CD14-positive monocyte (primary cell): ENCODE measurements around the gene IL19. TPM values are rescaled to one million over a fixed set of nuclear protein-coding genes. Genes with fewer than 3 reads are reported as not detected.

Source experiments
- DNase-seq, 3 donors: peaks; one replicate each; pipeline ENCODE4 v3.0.0-alpha.2; 2011 to 2022
- H2AFZ ChIP-seq: 2 replicates; pipeline ENCODE4 v1.6.0; 2012; ENCODE audit warnings: mild to moderate bottlenecking, low read depth, low read length, inconsistent platforms; ENCODE audit not compliant: insufficient read depth, poor library complexity, severe bottlenecking
- H3K27ac ChIP-seq, 2 donors: 1 replicate in 1 of 2; 2 replicates in 1 of 2; pipeline ENCODE4 v1.5.1; 2012 to 2013; ENCODE audit warnings: low read length in 2 of 2, control low read depth in 1 of 2, inconsistent platforms in 1 of 2, low read depth in 1 of 2, mild to moderate bottlenecking in 1 of 2
- H3K27me3 ChIP-seq, 2 donors: one replicate each; pipeline versions ENCODE4 v1.6.0 to v1.6.1; 2011 to 2013; ENCODE audit warnings: low read length in 2 of 2; ENCODE audit not compliant: control insufficient read depth in 2 of 2, insufficient read depth in 2 of 2
- H3K36me3 ChIP-seq, 2 donors: replicated peaks in 1 of 2; 1 replicate in 1 of 2; 2 replicates in 1 of 2; pipeline versions ENCODE4 v1.5.1 to v1.6.1; 2012 to 2013; ENCODE audit warnings: low read length in 2 of 2, control low read depth in 1 of 2, inconsistent platforms in 1 of 2, mild to moderate bottlenecking in 1 of 2; ENCODE audit not compliant: insufficient read depth in 2 of 2, control insufficient read depth in 1 of 2
- H3K4me1 ChIP-seq, 2 donors: 1 replicate in 1 of 2; 2 replicates in 1 of 2; pipeline versions ENCODE4 v1.5.1 to v1.6.1; 2012 to 2013; ENCODE audit warnings: low read length in 2 of 2, control low read depth in 1 of 2, inconsistent platforms in 1 of 2, mild to moderate bottlenecking in 1 of 2, moderate library complexity in 1 of 2; ENCODE audit not compliant: insufficient read depth in 2 of 2, control insufficient read depth in 1 of 2
- H3K4me2 ChIP-seq: replicated peaks from 2 replicates; pipeline ENCODE3; 2012; ENCODE audit warnings: low read length, moderate library complexity, mild to moderate bottlenecking; ENCODE audit not compliant: poor library complexity, severe bottlenecking; ENCODE audit errors: extremely low read depth
- H3K4me3 ChIP-seq, 3 experiments: fragments of 200-600 bp in 1 of 3; sonication (generic) in 1 of 3; replicated peaks in 1 of 3; 1 replicate in 2 of 3; 2 replicates in 1 of 3; pipeline ENCODE4 v1.5.1; 2011 to 2013; ENCODE audit warnings: low read length in 3 of 3, mild to moderate bottlenecking in 3 of 3, control low read depth in 2 of 3, low read depth in 2 of 3, inconsistent platforms in 1 of 3, moderate library complexity in 1 of 3
- H3K79me2 ChIP-seq: 2 replicates; pipeline ENCODE4 v1.6.0; 2012; ENCODE audit warnings: mild to moderate bottlenecking, control low read depth, inconsistent platforms, low read length, moderate library complexity; ENCODE audit not compliant: insufficient read depth
- H3K9ac ChIP-seq: 2 replicates; pipeline ENCODE4 v1.6.0; 2017; ENCODE audit warnings: low read length, mild to moderate bottlenecking; ENCODE audit not compliant: insufficient read depth, poor library complexity, severe bottlenecking
- H3K9me3 ChIP-seq, 2 donors: replicated peaks in 1 of 2; 1 replicate in 1 of 2; 2 replicates in 1 of 2; pipeline versions ENCODE4 v1.5.1 to v1.6.1; 2012 to 2013; ENCODE audit warnings: low read length in 2 of 2, control low read depth in 1 of 2; ENCODE audit not compliant: control insufficient read depth in 1 of 2, insufficient read depth in 1 of 2
- H4K20me1 ChIP-seq: 2 replicates; pipeline ENCODE4 v1.6.0; 2012; ENCODE audit warnings: mild to moderate bottlenecking, low read length, control low read depth, moderate library complexity; ENCODE audit not compliant: insufficient read depth
- H3K27ac Mint-ChIP-seq, 7 donors: one replicate each; pipeline ENCODE4 v1.8.0; 2020; ENCODE audit warnings: mild to moderate bottlenecking in 7 of 7, mixed read lengths in 7 of 7, moderate library complexity in 6 of 7, inconsistent platforms in 2 of 7
- H3K27me3 Mint-ChIP-seq, 3 donors: one replicate each; pipeline ENCODE4 v1.8.0; 2021 to 2022; ENCODE audit warnings: low read depth in 3 of 3, mild to moderate bottlenecking in 3 of 3, mixed read lengths in 3 of 3, moderate library complexity in 3 of 3, inconsistent platforms in 1 of 3
- H3K36me3 Mint-ChIP-seq, 2 donors: one replicate each; pipeline ENCODE4 v1.8.0; 2020; ENCODE audit warnings: mixed read lengths in 2 of 2, inconsistent platforms in 1 of 2, mild to moderate bottlenecking in 1 of 2
- H3K4me1 Mint-ChIP-seq: one replicate; pipeline ENCODE4 v1.8.0; 2020; ENCODE audit warnings: mild to moderate bottlenecking, mixed read lengths
- H3K4me3 Mint-ChIP-seq, 2 donors: one replicate each; pipeline ENCODE4 v1.8.0; 2020; ENCODE audit warnings: mild to moderate bottlenecking in 2 of 2, mixed read lengths in 2 of 2, moderate library complexity in 1 of 2
- H3K9me3 Mint-ChIP-seq, 7 donors: one replicate each; pipeline ENCODE4 v1.8.0; 2020 to 2022; ENCODE audit warnings: mixed read lengths in 7 of 7, mild to moderate bottlenecking in 6 of 7, moderate library complexity in 6 of 7, inconsistent platforms in 2 of 7
- CTCF ChIP-seq: fragments of 200-600 bp; IDR thresholded peaks from one replicate; pipeline ENCODE4 v1.8.0; 2022; ENCODE audit warnings: antibody characterized with exemption, mild to moderate bottlenecking
- WGBS: methylation state at CpG from one replicate; pipeline ENCODE4 v1.1.5; 2013; ENCODE audit warnings: missing lambda C conversion rate; ENCODE audit not compliant: insufficient coverage; 5-methylcytosine and 5-hydroxymethylcytosine counted together
- intact Hi-C, 2 donors: fragments of 100-400 bp; cut with micrococcal nuclease; formaldehyde crosslinking; loops; one replicate each; pipeline versions ENCODE4 v1.15.0 to v1.15.1; 2023
- polyA plus RNA-seq, 3 donors: library from polyadenylated mRNA; depleted of rRNA in 1 of 3; unstranded in 2 of 3; stranded (reverse) in 1 of 3; fragments of 300-500 nt in 2 of 3; fragments of >200 nt in 1 of 3; fragmentation: Illumina TruSeq in 2 of 3; gene quantifications; 1 replicate in 2 of 3; 2 replicates in 1 of 3; pipeline ENCODE4 v1.2.3, GENCODE V29; 2012 to 2021

Gene IL19
- polyA plus RNA-seq, 3 donors, result 0.41 TPM; not detected in 2

- 0% methylated on average over 2 of the region's 2 CpGs for WGBS
- DNase-seq, result peak in 2 of 3 donors; percentile 40 to 47
Observed at GRCh38 chr1:206779638-206780037, 9.1 kb downstream of the IL19 start.

DNA sequence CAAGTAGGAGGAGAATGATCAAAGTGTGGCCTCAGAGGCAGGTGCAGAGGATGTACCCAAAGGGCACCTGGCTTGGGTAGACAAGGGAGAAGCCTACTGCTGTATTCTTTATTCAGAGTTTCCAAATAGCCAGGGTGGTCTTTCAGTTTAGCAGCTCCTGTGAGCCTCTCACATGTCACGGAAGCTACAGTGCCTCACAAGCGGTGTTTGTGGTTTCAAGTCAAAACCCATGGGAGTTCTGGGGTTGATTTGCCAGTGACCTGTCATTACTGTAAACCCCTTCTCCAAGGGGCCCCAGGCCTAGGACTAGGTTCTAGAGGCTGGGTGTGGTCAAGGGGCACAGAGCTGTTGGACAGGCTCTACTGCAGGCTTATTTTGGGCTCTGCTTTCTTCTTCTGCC lies 11.9 kb downstream of the IL19 start:
- intact Hi-C loops, result no loop called here
- Mint-ChIP-seq H3K4me1 (peaks cover 31% of the 10 kb centered on the region), H3K27ac (no peak overlapping the region), H3K27me3 (peaks cover 1 to 3% (median 2%) of the 10 kb centered on the region in 3 donors), H3K9me3 (peaks cover 0 to 2% (median 0%) of the 10 kb centered on the region in 7 donors), H3K36me3 (peaks cover 4 to 8% of the 10 kb centered on the region in 2 donors), H3K4me3 (no peak overlapping the region)
- peaks cover 35 to 38% of the 10 kb centered on the region in 2 donors for H3K4me1 ChIP-seq
- H2AFZ ChIP-seq, result no peak overlapping the region
- no peaks in the 10 kb centered on the region for H3K79me2 ChIP-seq
- H4K20me1 ChIP-seq, result no peaks in the 10 kb centered on the region
- no peak overlapping the region for H3K4me2 ChIP-seq
- no peaks in the 10 kb centered on the region for H3K36me3 ChIP-seq
- no peak overlapping the region for H3K9ac ChIP-seq
- no peak overlapping the region for H3K4me3 ChIP-seq
- no peak overlapping the region for H3K27ac ChIP-seq
- no peaks in the 10 kb centered on the region for H3K9me3 ChIP-seq
- no peak for DNase-seq
- H3K27me3 ChIP-seq, result no peaks in the 10 kb centered on the region
- WGBS, result 0% methylated on average over 1 of the region's 2 CpGs
- no peak for TF ChIP-seq CTCF

More at GRCh38 chr1:206779638-206780037, 9.1 kb downstream of the IL19 start:
- Histone ChIP-seq H3K27ac (no peak overlapping the region), H4K20me1 (no peaks in the 10 kb centered on the region), H3K79me2 (no peaks in the 10 kb centered on the region), H3K9me3 (no peaks in the 10 kb centered on the region), H3K27me3 (no peaks in the 10 kb centered on the region), H3K4me3 (peak overlapping the region in 1 of 3 experiments; percentile 4), H2AFZ (no peak overlapping the region), H3K4me2 (peak overlapping the region; percentile 26), H3K4me1 (peaks cover 42 to 47% of the 10 kb centered on the region in 2 donors), H3K9ac (no peak overlapping the region), H3K36me3 (no peaks in the 10 kb centered on the region)
- no peak for TF ChIP-seq CTCF
- Mint-ChIP-seq H3K27me3 (peaks cover 0 to 1% (median 0%) of the 10 kb centered on the region in 3 donors), H3K4me1 (peaks cover 32% of the 10 kb centered on the region), H3K27ac (no peak overlapping the region), H3K4me3 (no peak overlapping the region), H3K9me3 (no peaks in the 10 kb centered on the region), H3K36me3 (peaks cover 0 to 4% of the 10 kb centered on the region in 2 donors)
- intact Hi-C loops, result loop anchor here in 1 of 2 donors (10.0 kb wide), 1 partner anchor 55 kb away; no protein-coding TSS in a partner anchor
